ENCODE results near the gene FNBP1L.

The FNBP1L gene

GRCh38 chr1:93595743-93596142 lies 147.8 kb downstream of the FNBP1L start:
- FAIRE-seq: no peak

- no peak for FAIRE-seq
These were observed 148.6 kb downstream of the FNBP1L start for GRCh38 chr1:93596329-93597089.

DNA sequence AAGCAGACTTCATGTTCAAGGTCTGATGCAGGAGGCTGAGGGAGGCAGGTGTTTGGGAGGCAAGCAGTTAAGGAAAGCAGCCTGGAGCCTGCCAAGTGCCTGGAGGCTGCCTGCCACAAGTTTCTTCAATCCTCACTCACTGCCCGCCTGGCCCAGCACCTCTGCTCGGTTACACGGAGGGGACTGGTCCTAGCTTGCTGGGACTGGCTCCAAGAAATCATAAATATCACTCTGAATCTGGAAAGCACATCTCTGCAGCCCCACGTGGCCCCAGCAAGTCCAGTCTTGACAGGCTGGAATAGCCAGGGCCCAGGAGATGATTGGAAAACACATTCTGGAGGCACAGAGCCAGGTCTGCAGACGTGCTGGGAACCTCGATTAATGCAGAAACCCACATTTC lies 149.8 kb downstream of the FNBP1L start:
- FAIRE-seq: no peak

DNA sequence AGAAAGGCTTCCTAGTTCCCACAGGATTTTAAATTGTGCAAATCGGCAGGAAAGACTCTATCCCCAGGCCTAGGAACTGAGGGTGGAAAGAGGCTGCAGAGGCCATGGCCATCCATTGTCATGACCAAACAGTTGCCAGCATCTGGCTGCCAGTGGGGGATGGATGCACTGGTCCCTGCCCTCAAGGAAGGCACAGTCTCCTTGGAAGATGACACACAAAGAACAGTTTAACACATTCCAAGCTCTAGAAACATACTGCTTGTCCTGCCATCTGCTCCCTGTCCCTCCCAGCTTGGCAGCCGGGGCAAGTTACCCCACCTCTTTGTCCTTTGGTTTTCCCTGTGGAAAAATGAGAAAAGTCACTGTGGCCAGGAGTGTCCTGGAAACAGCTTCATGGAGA lies 150.5 kb downstream of the FNBP1L start:
- FAIRE-seq: no peak

GRCh38 chr1:93598861-93599439 lies 151.0 kb downstream of the FNBP1L start:
- no peak for FAIRE-seq

DNA sequence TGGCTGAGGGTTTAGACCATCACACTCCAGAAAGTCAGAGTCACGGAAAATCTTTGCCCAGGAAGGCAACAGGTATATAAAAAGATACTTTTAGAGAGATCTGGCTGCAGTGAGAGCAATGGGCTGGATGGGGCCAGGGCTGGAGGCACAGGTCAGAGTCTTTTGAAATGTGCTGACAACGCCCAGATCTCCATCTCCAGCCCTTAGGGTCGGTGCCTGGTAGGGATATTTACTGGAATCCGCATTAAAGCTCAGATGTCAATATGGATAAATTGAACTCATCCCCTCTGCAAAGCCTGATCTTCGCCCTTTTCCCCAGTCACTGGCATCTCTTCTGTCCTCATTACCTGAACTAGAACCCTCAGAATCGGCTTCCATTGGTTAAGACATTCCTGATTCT lies 151.6 kb downstream of the FNBP1L start:
- FAIRE-seq: no peak

DNA sequence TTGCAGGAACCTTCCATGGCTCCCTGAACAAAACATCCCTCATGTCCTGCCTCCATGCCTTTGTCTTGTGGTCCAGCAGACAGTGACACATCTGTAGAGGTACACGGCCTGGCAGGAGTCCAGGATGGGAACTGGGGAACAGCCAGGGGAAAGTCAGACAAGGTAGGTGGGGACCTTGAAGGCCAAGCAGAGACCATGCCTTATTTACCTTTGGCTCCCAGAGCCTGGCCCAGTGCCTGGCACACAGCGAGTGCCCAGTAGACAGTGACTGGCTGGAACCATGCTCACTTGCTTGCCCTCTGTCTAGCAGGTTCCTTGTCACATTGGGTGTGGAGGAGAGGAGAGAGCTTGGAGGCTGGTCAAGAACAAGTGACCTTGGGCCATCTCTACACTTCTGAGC lies 152.7 kb downstream of the FNBP1L start:
- no peak for FAIRE-seq

DNA sequence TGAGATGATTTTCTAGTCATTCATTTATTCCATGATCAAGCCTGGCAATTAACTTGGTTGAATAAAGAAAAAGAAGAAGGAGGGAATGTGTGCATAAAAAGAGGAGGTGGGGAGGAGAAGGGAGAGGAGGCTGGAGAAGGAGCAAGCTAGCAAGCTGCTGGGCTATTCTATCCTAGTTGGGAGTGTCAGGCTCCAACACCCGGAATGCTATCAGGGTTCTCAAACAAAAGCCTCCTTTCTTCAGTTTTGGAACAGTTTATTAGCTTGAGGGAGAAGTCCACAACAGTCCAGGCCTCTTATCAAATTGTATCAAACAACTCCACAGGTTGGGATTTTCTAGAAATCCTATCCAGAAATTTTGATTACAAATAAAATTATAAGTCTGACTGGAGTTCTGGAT lies 153.8 kb downstream of the FNBP1L start:
- no peak for FAIRE-seq

DNA sequence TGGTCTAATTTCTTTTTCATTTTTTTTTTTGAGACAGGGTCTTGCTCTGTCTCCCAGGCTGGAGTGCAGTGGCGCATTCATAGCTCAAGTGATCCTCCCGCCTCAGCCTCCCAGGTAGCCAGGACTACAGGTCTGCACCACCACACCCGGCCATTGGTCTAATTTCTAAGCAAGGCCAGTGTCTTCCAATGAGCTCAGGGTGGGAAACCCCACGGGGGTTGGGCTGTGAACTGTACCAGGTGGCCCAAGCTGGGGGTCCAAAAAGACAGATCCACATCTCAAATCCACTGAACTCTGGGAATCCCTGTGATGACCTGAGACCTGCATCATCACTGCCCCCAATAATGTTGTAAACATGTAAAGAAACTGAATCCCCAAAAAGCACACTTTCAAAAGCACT lies 154.2 kb downstream of the FNBP1L start:
- no peak for FAIRE-seq

GRCh38 chr1:93603106-93603505 lies 155.2 kb downstream of the FNBP1L start:
- FAIRE-seq: no peak

DNA sequence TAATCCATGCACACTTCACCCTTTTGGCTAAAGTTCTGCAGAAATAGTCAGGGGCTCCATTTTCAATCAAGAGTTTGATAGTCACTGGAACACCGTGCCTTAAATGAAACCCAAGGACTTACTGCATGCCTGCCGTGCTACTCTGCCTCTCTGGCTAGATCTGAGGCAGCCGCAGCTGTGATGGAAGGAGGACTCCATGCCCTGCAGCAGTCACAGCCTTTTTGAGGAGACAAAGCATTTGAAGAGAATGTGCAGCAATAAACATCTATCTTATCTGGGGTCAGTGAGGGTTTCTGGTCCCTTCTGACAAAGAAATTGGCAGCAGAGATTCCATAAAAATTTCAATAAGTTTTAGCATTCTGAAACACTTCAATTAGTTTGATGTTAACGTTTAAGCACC lies 155.7 kb downstream of the FNBP1L start:
- FAIRE-seq: no peak

Measured in islet of Langerhans (tissue), 1 donor.